NB4 (cell line): ENCODE measurements around the gene SOX21.

ENCODE experiments used
- DNase-seq: peaks from one replicate; pipeline ENCODE4 v3.0.0; 2010; ENCODE audit warnings: low read depth
- H3K4me3 ChIP-seq: one replicate; pipeline ENCODE4 v1.5.1; 2011; ENCODE audit warnings: mild to moderate bottlenecking, low read depth, low read length, moderate library complexity
- MAX ChIP-seq: IDR thresholded peaks from 2 replicates; pipeline ENCODE4 v1.6.1; 2011; ENCODE audit warnings: low read depth, low read length
- MYC ChIP-seq: IDR thresholded peaks from 2 replicates; pipeline ENCODE4 v1.6.1; 2011; ENCODE audit warnings: low read depth, low read length
- POLR2A ChIP-seq: IDR thresholded peaks from 2 replicates; pipeline ENCODE4 v1.6.1; 2011; ENCODE audit warnings: mild to moderate bottlenecking; ENCODE audit not compliant: insufficient read length; ENCODE audit errors: extremely low read depth
- TF ChIP-seq, protein P1 (sequence below): IDR thresholded peaks from one replicate; pipeline ENCODE4 v1.5.1; 2012; ENCODE audit warnings: low read depth, low read length

Gene SOX21

DNA sequence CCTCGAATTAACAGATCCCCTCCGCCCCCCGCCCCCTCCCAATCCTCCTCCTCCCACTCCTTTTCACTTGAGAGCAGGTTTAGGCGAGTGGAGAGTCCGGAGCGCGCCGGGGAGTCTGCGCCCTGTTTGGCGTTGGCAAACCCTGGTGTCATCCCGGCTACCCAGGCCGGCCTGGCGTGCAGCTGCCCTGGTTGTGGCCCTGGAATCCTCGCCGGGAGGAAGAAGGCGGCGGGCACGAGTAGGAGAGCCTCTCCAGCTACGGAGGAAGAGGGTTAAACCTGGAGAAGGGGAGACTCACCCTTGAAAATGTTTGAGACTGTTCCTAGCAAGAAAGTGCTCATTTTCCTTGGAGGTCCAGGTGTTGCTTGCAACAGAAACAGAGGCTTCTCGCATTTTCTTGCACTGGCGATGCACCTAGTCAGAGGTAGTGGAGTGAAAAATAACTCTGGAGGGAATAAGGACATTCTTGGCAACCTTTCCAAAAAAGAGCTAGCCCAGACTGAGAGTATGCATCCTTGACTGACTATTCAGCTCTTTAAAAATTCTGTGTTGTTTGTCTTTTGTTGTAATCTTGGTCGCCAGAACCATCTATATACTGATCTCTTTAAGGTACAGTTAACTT lies 1.3 kb upstream of the SOX21 start:
- TF ChIP-seq POLR2A (no peak), MYC (no peak), MAX (no peak)
- TF ChIP-seq, protein P1, sequence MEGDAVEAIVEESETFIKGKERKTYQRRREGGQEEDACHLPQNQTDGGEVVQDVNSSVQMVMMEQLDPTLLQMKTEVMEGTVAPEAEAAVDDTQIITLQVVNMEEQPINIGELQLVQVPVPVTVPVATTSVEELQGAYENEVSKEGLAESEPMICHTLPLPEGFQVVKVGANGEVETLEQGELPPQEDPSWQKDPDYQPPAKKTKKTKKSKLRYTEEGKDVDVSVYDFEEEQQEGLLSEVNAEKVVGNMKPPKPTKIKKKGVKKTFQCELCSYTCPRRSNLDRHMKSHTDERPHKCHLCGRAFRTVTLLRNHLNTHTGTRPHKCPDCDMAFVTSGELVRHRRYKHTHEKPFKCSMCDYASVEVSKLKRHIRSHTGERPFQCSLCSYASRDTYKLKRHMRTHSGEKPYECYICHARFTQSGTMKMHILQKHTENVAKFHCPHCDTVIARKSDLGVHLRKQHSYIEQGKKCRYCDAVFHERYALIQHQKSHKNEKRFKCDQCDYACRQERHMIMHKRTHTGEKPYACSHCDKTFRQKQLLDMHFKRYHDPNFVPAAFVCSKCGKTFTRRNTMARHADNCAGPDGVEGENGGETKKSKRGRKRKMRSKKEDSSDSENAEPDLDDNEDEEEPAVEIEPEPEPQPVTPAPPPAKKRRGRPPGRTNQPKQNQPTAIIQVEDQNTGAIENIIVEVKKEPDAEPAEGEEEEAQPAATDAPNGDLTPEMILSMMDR: no peak
- H3K4me3 ChIP-seq: no peak overlapping the region
- no peak for DNase-seq

DNA sequence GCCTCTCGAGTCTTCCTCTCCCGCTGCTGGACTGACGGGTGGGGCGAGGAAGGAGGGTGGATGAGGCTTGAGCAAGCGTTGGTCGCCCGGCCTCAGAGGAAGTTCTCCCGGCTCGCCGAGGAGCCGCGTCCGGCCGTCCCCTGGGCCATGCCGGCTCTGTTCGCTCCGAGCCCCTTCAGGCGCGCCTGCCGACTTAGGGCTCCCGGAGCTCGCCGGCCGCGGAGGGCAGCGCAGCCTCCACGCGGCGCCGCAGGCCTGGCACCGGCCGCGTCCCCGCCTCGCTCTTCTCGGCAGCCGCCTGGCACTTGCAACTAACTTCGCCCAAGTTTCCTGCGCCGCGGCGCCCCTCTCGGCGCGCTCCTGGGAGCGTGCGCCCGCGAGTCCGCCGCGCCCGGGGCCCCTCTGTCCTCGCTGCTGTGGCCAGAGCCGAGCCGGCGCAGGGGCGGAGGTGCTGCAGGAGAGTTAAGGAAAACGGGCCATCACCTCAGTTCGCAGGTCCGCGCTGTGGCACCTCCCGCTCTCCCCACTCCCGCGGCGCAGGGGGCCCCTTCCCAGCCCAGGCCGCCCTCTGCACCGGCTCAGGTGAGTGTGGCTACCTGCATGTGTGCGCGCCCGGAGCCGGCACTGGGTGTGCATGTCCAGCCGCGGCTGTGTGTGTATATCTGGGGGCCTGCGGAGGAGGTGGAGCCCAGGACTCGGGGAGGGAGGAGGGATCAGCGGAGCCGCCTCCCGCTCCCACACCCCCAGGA lies 641 bp upstream of the SOX21 start:
- H3K4me3 ChIP-seq: no peak overlapping the region
- TF ChIP-seq POLR2A (no peak), MAX (no peak), MYC (no peak)
- TF ChIP-seq, protein P1: no peak
- DNase-seq: no peak

GRCh38 chr13:94711561-94712286 lies 621 bp downstream of the SOX21 start:
- DNase-seq: no peak
- TF ChIP-seq MYC: no peak
- H3K4me3 ChIP-seq: no peak overlapping the region

- TF ChIP-seq, protein P1: no peak
- TF ChIP-seq MYC (no peak), MAX (no peak), POLR2A (no peak)
- no peak overlapping the region for H3K4me3 ChIP-seq
- DNase-seq: no peak
Observed at GRCh38 chr13:94710881-94711560, 1.3 kb downstream of the SOX21 start.

DNA sequence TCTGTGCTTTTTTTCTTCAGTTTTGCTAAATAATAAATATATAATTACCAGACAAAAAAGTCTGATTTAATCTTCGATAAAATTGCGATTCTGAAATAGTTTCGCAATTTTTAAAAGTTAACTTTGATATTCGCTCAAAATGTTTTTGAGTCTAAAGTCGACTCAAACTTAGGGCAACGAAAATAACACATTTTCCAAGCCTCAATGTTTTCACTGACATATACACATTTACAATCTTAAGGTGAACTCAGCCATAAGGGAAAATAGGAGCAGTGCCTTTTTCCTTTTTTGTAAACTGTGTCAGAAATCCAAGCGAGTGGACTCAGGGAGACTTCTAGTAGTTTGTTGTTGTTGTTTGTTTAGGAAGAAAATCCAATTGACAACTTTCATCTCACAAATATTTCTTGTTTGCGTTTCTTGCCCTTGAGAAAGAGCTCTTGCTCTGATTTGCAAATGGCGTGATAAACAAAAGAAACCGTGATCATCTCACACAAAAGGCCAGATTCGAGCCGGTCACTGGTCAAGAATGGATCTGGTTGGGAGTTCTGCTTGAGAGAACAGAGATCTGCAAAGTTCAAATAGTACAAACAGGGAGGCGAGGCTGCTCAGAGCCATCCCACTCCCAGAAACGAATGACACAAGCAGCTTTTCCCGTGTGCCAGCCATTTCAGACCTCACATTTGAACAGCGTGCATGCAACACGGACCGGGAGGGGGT lies 2.1 kb downstream of the SOX21 start:
- no peak for DNase-seq
- no peak overlapping the region for H3K4me3 ChIP-seq
- TF ChIP-seq MYC: no peak

DNA sequence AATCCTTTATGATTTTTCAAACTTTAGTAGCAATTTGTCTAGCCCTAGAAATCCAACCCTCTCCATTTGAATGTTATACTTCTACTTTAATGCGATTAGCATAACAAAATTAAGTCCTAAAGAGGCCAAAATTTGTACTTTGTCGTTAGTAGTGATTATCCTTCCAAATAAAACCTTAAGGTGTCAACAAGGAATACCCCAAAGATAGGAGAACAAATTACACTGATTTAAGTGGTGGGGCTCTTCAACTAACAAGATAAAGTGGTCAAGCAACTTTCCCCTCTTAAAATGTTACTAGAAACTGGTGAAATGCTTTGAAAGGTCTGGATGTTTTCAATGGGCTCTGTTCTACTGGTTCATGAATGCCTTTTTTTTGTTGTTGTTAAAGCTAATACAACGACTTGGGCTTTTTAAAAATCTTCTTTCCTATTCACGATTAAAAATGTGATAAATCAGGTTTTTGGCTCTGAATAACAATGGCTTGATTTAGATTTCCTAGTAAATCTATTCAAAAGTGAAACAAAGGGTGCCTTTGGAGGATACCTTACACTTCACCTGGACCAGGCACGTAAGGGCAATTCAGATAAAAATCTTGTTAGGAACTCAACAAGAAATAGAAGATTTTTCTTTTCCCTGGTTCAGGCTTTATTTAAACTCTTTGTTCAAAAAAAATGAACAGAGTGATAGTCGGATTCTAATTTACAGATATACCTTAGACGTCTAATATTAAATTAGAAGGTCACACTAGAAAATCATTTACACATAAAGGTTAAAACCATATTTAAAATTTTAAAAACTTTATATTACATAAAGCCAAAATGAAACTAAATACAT lies 3.1 kb downstream of the SOX21 start:
- no peak for DNase-seq
- TF ChIP-seq, protein P1: no peak
- no peak for TF ChIP-seq POLR2A
- no peak for TF ChIP-seq MYC
- TF ChIP-seq MAX: no peak
- H3K4me3 ChIP-seq: no peak overlapping the region
